ENCODE results near the gene TAL2.

- TF ChIP-seq EZH2 (IDR thresholded peaks at IDR 0.05; ENCODE audit: borderline replicate concordance, control insufficient read depth, low read depth, low read length) (no peak), NFIC (IDR thresholded peaks at IDR 0.05; ENCODE audit: low read depth, low read length) (no peak), YY1 (IDR thresholded peaks at IDR 0.05; ENCODE audit: low read depth, low read length) (no peak), CTCF (IDR thresholded peaks at IDR 0.05 in 2 of 3, conservative IDR thresholded peaks at IDR 0.05 in 1 of 3; ENCODE audit: control insufficient read depth in 2 of 3, extremely low read depth in 1 of 3, insufficient read depth in 1 of 3, low read depth in 3 of 3, low read length in 3 of 3) (no peak), CEBPB (IDR thresholded peaks at IDR 0.05; ENCODE audit: borderline replicate concordance in 1 of 2, low read depth in 2 of 2, low read length in 2 of 2) (no peak)
Measured at GRCh38 chr9:105639936-105640335, 22.3 kb upstream of the TAL2 start.
